CD4-positive, alpha-beta T cell treated with Interleukin-21 for 1 hour (primary cell): ENCODE data around the gene WHRN.

Experiments
- DNase-seq: peaks from one replicate; pipeline ENCODE4 v3.0.0-alpha.2; 2020

WHRN gene

GRCh38 chr9:114505187-114506081 lies at the start of gene WHRN:
WHRN (minus strand) TSS chr9:114505473; CDS start chr9:114504801, 672 bp downstream.
- peak; percentile 95 for DNase-seq

DNA sequence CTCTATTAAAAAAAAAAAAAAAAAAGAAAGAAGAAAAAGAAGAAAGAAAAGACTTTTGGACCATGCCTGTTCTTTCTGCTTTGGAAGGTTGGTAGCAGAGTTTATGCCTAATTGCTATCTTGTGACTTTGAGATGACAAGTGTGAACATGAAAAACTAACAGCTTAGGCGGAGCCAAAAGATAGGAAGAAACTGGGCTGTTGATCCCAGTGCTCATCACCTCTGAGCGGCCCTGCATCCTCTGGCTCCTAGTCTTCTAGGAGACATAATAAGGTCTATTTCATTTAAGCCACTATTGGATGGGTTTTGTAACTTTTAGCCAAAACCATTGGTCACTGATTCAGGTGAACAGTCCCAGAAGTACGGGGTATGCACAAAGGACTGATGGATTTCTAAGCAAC lies 47.9 kb upstream of the WHRN start:
- DNase-seq = no peak

DNA sequence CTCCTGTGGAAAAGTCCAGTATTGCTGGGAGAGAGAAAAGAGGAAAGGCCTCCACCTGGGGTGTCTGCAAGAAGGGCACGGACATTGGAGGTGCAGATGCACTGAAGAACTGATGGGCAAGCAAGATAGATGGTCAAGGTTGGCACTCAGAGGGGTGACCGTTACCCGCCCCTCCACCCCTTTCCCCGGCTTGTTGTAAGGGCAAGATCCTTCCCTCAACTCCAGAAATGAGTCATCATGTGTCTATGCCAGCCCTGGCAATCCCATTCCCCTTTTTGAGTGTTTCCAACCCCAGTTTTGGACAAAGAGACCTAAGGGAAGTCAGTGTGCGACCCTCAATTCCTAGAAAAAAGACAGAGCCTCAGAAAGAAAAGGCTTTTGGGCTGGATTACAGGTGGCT lies 47.4 kb upstream of the WHRN start:
- no peak for DNase-seq

- no peak for DNase-seq
These were observed 46.7 kb upstream of the WHRN start for GRCh38 chr9:114551750-114552685.

DNA sequence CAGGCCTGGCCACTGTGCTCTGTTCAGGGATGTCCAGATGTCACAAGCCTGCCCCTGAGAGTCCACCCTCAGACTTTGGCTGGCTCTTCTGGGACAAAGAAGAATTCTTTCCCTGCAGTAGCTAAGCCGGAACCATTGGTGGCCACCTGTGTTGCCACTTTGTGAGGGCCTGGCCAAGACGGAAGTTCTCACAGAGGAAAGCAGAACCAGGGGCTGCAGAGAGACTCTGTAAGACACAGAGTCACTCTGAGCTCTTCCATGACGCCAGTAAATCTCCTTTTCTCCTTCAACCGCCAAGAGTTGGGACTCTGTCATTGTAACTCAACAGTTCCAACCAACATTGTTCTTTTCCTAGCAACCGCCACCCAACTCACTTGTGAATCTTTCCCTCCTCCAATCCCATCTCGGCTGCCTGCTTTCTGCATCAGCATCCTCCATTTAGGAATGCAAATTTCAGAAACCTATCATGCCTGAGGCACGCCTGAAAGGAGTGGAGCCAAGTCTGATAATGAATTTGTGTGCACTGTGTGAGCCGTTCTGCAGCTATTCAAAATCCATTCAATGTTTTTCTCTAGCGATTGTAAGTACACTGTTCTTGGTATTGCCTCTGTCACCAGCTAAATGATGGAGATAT lies 44.5 kb upstream of the WHRN start:
- no peak for DNase-seq

- no peak for DNase-seq
These were observed 41.6 kb upstream of the WHRN start for GRCh38 chr9:114546851-114547250.

DNA sequence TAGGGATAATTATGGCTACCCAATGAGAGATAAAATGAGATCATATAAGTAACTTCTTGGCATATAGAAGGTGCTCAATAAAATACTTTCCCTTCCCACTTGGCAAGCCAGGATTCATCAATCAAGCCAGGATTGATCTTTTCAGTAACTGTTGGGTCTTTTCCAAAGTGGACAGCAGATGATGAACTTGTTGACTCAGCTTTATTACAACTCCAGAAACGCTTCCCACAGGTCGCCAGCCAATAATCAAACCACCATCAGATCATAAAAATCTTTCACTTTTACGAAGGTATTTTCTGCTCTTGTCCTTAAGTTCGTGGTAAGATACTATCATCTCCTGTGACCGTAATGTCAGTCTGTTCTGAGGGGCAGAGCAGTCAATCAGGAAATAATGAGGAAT lies 39.8 kb upstream of the WHRN start:
- DNase-seq = no peak

- no peak for DNase-seq
These were observed 34.6 kb upstream of the WHRN start for GRCh38 chr9:114539701-114540380.

GRCh38 chr9:114538241-114538640 lies 33.0 kb upstream of the WHRN start:
- peak; percentile 40 for DNase-seq

- DNase-seq = no peak
These were observed 27.4 kb upstream of the WHRN start for GRCh38 chr9:114532561-114533237.

GRCh38 chr9:114529285-114529684 lies 24.0 kb upstream of the WHRN start:
- no peak for DNase-seq

- no peak for DNase-seq
These were observed 21.5 kb upstream of the WHRN start for GRCh38 chr9:114526807-114527206.

- DNase-seq = no peak
These were observed 20.2 kb upstream of the WHRN start for GRCh38 chr9:114525513-114525912.

GRCh38 chr9:114524247-114524681 lies 19.0 kb upstream of the WHRN start:
- no peak for DNase-seq

DNA sequence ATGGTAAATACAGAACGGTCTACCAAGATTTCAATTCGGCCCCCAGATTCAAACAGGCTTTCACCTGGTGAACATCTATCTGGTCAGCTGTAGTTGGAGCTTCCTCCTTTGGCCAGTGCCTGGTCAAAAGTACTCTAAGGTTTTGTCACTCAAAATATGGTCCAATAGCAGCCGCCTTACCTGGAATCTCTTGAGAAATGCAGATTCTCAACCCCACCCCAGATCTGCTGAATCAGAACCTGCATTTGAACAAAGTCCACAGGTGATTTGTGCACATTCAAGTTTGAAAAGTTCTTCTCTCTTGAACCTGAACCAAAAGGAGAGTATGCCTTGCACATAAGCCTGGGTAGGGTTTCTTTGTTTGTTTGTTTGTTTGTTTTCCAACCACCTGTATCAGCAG lies 17.6 kb upstream of the WHRN start:
- no peak for DNase-seq

DNA sequence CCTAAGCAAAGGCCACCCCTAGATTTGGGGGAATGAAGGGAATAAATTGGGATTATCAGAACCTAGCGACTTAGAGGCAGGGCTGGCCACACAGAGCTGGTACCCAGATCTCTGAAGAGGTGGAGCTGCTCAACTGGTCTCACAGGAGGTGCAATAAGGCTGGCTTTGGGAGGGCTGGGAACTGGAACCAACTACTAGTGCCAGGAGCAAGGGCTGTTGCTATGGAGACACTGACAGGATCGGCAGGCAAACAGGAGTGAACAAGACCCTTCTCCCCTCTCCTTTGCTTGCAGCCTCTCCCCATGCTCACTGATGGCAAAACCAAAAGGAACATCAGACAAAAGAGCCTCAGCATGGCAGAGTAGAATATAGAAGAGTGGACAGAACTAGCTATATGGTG lies 17.0 kb upstream of the WHRN start:
- DNase-seq = no peak

GRCh38 chr9:114521846-114522245 lies 16.6 kb upstream of the WHRN start:
- no peak for DNase-seq

GRCh38 chr9:114518599-114519022 lies 13.3 kb upstream of the WHRN start:
- no peak for DNase-seq

DNA sequence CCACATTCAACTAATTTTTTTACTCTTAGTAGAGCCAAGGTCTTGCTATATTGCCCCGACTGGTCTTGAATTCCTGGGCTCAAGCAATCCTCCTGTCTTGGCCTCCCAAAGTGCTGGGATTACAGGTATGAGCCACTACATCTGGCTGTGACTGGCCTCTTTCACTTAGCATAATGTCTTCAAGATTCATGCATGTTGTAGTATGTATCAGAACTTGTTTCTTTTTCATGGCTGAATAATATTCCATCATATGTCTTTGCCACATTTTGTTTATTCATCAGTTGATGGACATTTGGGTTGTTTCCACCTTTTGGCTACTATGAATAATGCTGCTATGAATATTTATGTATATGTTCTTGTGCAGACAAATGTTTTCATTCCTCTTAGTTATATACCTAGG lies 12.8 kb upstream of the WHRN start:
- DNase-seq = no peak

- no peak for DNase-seq
These were observed 11.6 kb upstream of the WHRN start for GRCh38 chr9:114516913-114517312.

GRCh38 chr9:114515528-114515927 lies 10.3 kb upstream of the WHRN start:
- no peak for DNase-seq

DNA sequence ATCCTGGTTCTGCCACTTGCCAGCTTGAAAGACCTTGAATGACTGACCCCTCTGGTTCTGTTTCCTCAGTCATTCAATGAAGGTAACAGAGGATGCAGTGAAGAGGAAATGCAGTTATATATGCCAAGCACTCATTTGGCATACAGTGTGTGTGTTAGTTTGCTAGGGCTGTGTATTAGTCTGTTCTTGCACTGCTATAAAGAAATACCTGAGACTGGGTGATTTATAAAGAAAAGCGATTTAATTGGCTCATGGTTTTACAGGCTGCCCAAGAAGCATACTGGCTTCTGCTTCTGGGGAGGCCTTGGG lies 8.6 kb upstream of the WHRN start:
- DNase-seq = no peak
